Astrocyte of the cerebellum (primary cell): ENCODE results near the gene GLB1L2.

ENCODE experiments used
- DNase-seq: peaks from one replicate; pipeline ENCODE4 v3.0.0-alpha.2; 2011; ENCODE audit warnings: low read depth
- H3K4me3 ChIP-seq: 2 replicates; pipeline ENCODE4 v1.5.1; 2011; ENCODE audit warnings: mild to moderate bottlenecking, low read depth, low read length, moderate library complexity
- in situ Hi-C: cut with HindIII; loops from 2 replicates; pipeline ENCODE4 v1.10.0; 2017; ENCODE audit warnings: low sequenced_read_pairs
- TF ChIP-seq, protein P1 (sequence below): IDR thresholded peaks from 2 replicates; pipeline ENCODE4 v1.5.1; 2012; ENCODE audit warnings: low read length, low read depth, moderate library complexity, mild to moderate bottlenecking; ENCODE audit errors: missing control alignments

The GLB1L2 gene

DNA sequence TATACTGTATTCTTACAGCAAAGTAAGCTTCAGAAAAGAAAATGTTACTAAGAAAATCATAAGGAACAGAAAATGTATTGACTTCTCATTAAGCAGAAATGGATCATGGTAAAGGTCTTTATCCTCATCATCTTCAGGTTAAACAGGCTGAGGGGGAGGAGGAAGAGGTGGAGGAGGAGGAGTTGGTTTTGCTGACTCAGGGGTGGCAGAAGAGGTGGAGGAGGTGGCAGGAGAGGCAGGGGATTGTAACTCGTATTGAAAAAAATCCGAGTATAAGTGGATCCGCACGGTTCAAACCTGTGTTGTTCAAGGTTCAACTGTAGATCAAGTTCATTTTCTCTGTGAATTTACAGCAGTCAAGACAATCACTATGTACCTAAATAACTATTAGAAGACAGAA is 42.6 kb upstream of the GLB1L2 start:
- TF ChIP-seq, protein P1, sequence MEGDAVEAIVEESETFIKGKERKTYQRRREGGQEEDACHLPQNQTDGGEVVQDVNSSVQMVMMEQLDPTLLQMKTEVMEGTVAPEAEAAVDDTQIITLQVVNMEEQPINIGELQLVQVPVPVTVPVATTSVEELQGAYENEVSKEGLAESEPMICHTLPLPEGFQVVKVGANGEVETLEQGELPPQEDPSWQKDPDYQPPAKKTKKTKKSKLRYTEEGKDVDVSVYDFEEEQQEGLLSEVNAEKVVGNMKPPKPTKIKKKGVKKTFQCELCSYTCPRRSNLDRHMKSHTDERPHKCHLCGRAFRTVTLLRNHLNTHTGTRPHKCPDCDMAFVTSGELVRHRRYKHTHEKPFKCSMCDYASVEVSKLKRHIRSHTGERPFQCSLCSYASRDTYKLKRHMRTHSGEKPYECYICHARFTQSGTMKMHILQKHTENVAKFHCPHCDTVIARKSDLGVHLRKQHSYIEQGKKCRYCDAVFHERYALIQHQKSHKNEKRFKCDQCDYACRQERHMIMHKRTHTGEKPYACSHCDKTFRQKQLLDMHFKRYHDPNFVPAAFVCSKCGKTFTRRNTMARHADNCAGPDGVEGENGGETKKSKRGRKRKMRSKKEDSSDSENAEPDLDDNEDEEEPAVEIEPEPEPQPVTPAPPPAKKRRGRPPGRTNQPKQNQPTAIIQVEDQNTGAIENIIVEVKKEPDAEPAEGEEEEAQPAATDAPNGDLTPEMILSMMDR = no peak
- DNase-seq = no peak
- in situ Hi-C loops = no loop called here
- H3K4me3 ChIP-seq = no peak overlapping the region

DNA sequence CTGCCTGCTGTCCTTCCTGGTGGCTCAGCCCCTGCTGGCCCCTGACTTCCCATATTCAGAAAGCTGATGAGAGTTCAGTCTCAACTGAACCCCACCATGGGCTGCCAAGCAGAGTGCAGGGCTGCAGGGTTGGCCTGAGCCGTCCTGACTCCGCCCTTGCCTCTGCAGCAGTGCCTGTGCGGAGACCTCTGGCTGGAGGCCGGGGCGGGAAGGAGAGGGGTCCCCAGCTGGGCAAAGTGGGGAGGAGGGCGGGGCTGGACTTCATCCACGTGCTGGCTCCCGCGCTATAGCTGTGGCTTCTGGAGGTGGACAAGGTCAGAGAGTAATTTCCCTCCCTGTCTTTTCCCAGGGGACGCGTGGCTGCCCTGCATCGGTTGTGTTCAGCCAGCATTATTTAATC is 42.0 kb upstream of the GLB1L2 start:
- DNase-seq = no peak
- TF ChIP-seq, protein P1 = no peak
- H3K4me3 ChIP-seq = no peak overlapping the region
- in situ Hi-C loops = no loop called here

DNA sequence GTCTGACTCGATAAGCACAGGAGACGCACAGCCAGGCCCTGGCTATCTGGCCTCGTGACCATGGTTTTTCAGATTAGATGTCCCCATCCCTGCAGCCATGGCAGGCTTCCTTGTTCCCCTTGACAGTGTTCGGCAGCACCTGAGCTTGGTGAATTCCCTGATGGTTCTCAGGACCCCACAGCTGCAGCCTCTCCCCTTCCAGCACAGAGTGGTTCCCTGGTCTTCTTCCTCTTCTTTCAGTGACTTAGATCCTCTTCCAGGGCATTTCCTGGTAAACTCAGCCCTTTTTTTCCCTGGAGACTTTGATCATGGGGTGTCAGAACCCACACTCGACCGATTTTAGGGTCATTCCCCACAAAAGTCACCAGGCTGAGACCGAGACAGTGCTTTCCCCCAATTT is 41.1 kb upstream of the GLB1L2 start:
- in situ Hi-C loops = no loop called here
- TF ChIP-seq, protein P1 = no peak
- H3K4me3 ChIP-seq = no peak overlapping the region
- DNase-seq = no peak

DNA sequence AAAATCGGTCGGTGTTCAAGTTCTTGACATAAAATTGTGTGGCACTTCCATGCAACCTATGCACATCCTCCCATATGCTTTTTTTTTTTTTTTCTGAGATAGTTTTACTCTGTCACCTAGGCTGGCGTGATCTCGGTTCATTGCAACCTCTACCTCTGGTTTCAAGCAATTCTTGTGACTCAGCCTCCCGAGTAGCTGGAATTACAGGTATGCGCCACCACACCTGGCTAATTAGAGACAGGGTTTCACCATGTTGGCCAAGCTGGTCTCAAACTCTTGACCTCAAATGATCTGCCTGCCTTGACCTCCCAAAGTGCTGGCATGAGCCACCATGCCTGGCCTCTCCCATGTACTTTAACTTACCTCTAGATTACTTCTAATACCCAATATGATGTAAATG is 40.6 kb upstream of the GLB1L2 start:
- DNase-seq = no peak
- in situ Hi-C loops = no loop called here

DNA sequence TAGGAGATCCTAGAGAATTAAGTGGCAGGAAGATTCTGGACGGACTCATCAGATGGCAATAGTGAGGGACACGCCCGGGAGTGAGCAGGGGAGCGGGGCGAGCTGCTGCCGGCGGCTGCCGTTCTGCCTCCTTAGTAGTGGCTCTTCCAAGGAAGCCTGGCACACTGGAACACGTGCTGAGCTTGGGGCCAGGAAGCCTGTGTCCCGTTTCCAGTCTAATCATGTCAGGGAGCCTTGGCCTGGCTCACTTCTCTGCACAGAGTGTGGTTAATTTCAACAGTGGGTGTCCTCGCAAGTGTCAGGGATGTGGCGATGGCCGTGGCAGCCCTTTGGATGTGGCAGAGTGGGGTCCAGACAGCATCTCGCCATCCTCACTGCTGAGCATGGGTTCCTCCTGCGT is 39.1 kb upstream of the GLB1L2 start:
- no peak for DNase-seq
- H3K4me3 ChIP-seq = no peak overlapping the region
- in situ Hi-C loops = no loop called here
- TF ChIP-seq, protein P1 = no peak

More for the DNA sequence above, 40.6 kb upstream of the GLB1L2 start:
- TF ChIP-seq, protein P1 = no peak
- no peak overlapping the region for H3K4me3 ChIP-seq

DNA sequence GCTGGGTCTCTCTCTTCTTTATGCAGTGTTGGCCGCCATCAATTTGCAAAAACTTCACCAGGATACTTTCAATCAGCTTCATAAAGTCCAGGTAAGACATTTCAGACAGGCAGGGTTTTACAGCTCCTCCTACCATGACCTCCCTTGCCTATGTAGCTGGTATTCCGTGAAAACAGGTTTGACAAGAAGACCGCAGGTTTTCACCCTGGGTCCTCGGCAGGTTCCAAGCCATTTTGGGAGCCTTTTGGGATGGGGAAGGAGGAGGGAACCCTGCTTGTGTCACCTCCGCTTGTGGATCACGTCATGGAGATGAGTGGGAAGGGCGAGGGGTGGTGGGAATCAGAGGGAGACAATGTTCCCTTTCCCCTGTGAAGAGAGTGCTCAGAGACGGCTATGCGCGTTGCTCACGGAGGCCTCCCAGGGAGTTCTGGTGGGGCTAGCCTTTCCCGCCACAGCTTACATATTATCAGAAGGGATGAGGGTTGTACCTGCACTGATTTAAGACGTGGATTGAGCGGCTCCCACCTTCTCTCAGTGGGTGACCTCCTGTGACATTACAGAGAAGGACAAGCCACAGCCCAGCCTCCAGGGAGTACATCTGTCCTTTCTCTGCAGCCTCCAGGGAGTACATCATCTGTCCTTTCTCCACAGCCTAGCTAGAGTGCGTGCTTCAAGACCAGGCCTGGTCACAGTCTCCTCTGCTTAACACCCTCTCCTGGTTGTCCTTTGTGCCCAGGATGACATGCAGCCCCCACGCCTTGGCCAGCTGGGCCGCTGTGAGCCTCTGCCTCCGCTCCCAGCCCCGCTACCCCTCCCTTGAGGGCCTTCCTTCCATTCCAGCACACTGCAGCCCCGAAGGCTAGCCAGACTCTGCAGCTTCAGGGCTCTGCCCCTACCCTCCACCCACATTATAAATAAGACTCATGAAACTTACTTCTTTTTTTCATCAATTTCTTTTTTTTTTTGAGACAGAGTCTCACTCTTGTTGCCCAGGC is 38.4 kb upstream of the GLB1L2 start:
- in situ Hi-C loops = no loop called here
- no peak for DNase-seq
- TF ChIP-seq, protein P1 = no peak
- H3K4me3 ChIP-seq = no peak overlapping the region
